Nephron progenitor cell (in vitro differentiated cells): ENCODE data around the gene TCOF1.

Experiments used
- DNase-seq: peaks from one replicate; pipeline ENCODE4 v3.0.0; 2021
- H3K27ac Mint-ChIP-seq: 2 replicates; pipeline ENCODE4 v1.8.0; 2021; ENCODE audit warnings: mild to moderate bottlenecking, moderate library complexity, mixed read lengths
- H3K27me3 Mint-ChIP-seq: 2 replicates; pipeline ENCODE4 v1.8.0; 2021; ENCODE audit warnings: mild to moderate bottlenecking, low read depth, mixed read lengths; ENCODE audit not compliant: poor library complexity
- H3K36me3 Mint-ChIP-seq: 2 replicates; pipeline ENCODE4 v1.8.0; 2021; ENCODE audit warnings: low read depth, mixed read lengths
- H3K4me1 Mint-ChIP-seq: 2 replicates; pipeline ENCODE4 v1.8.0; 2021; ENCODE audit warnings: mixed read lengths
- H3K4me3 Mint-ChIP-seq: 2 replicates; pipeline ENCODE4 v1.8.0; 2021; ENCODE audit warnings: mild to moderate bottlenecking, moderate library complexity, mixed read lengths
- H3K9me3 Mint-ChIP-seq: 2 replicates; pipeline ENCODE4 v1.8.0; 2021; ENCODE audit warnings: mild to moderate bottlenecking, moderate library complexity, mixed read lengths
- CTCF ChIP-seq: fragments of 200-600 bp; sonication (generic); IDR thresholded peaks from 2 replicates; pipeline ENCODE4 v1.5.0; 2021; ENCODE audit warnings: antibody characterized with exemption

TCOF1 gene

DNA sequence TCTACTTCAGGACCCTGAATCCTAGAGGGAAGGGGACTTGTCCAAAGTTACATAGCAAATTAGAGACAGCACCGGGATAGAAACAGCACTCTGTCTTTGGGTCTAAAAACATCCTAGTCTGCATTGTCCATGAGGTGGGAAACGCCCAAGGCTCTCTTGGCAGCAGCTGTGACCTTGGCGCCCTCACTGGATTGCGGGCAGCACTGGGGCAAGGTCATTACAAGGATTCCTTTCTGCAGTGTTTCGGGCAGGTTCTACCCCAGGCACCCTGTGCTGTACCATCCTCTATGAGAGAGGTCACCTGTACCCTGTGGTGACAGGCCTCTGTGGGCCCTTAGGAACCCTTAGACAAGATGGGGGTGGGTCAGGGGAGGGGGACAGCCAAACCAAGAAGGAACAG lies 46.6 kb downstream of the TCOF1 start:
- no peaks in the 10 kb centered on the region for H3K9me3 Mint-ChIP-seq
- DNase-seq: no peak
- H3K4me3 Mint-ChIP-seq: no peak overlapping the region
- no peaks in the 10 kb centered on the region for H3K27me3 Mint-ChIP-seq
- TF ChIP-seq CTCF: no peak
- H3K36me3 Mint-ChIP-seq: peaks cover 16% of the 10 kb centered on the region
- H3K4me1 Mint-ChIP-seq: peaks cover 9% of the 10 kb centered on the region
- no peak overlapping the region for H3K27ac Mint-ChIP-seq

GRCh38 chr5:150404535-150404934 lies 47.0 kb downstream of the TCOF1 start:
- TF ChIP-seq CTCF: no peak
- no peak for DNase-seq
- Mint-ChIP-seq H3K4me1 (peaks cover 9% of the 10 kb centered on the region), H3K4me3 (no peak overlapping the region), H3K9me3 (no peaks in the 10 kb centered on the region), H3K27ac (no peak overlapping the region), H3K36me3 (peaks cover 16% of the 10 kb centered on the region), H3K27me3 (no peaks in the 10 kb centered on the region)

GRCh38 chr5:150404941-150405816 lies 47.7 kb downstream of the TCOF1 start:
- no peaks in the 10 kb centered on the region for H3K27me3 Mint-ChIP-seq
- TF ChIP-seq CTCF: no peak
- H3K27ac Mint-ChIP-seq: no peak overlapping the region
- H3K4me3 Mint-ChIP-seq: no peak overlapping the region
- peaks cover 9% of the 10 kb centered on the region for H3K4me1 Mint-ChIP-seq
- H3K36me3 Mint-ChIP-seq: peaks cover 10% of the 10 kb centered on the region
- no peaks in the 10 kb centered on the region for H3K9me3 Mint-ChIP-seq
- no peak for DNase-seq

- no peak overlapping the region for H3K4me3 Mint-ChIP-seq
- no peaks in the 10 kb centered on the region for H3K27me3 Mint-ChIP-seq
- no peaks in the 10 kb centered on the region for H3K9me3 Mint-ChIP-seq
- no peak for DNase-seq
- no peak overlapping the region for H3K27ac Mint-ChIP-seq
- TF ChIP-seq CTCF: no peak
- peaks cover 6% of the 10 kb centered on the region for H3K36me3 Mint-ChIP-seq
- H3K4me1 Mint-ChIP-seq: peaks cover 17% of the 10 kb centered on the region
Measured at GRCh38 chr5:150406103-150406722, 48.7 kb downstream of the TCOF1 start.

GRCh38 chr5:150406723-150407095 lies 49.2 kb downstream of the TCOF1 start:
- Mint-ChIP-seq H3K4me1 (peaks cover 22% of the 10 kb centered on the region), H3K27ac (no peak overlapping the region), H3K4me3 (no peak overlapping the region), H3K36me3 (peaks cover 6% of the 10 kb centered on the region), H3K27me3 (no peaks in the 10 kb centered on the region), H3K9me3 (no peaks in the 10 kb centered on the region)
- DNase-seq: no peak
- no peak for TF ChIP-seq CTCF
